ENCODE data around the gene ZNF182.
"Not testable (repeated sequence)": the region's sequence is repeated elsewhere in the genome, so short reads cannot be mapped to it uniquely, and the experiment has no call there.

ZNF182 gene

DNA sequence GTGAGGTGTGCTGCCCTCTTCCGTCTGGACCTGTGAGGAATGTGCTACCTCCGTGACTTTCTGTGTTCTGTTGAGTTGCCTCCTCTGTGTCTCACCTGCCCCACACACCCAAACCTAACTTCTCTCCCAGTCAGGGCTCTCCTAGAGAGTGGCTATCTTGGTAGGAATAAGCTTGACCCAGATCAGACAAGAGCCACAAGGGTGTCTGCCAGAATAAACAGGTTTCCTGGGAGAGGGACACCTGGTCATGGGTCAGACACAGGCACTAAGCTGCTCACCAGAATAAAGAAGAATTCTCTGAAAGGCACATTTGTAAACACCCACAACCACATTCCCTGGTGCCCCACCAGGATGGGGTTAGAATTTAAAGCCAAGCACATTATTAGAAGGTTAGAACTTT is 11.1 kb downstream of the ZNF182 start:
- DNase-seq = no peak

GRCh38 chrX:47992095-47992380 is 11.8 kb downstream of the ZNF182 start:
- no peak for DNase-seq

GRCh38 chrX:47991263-47992094 is 12.3 kb downstream of the ZNF182 start:
- DNase-seq = no peak

- no peak for DNase-seq
These were observed 27.3 kb downstream of the ZNF182 start for GRCh38 chrX:47976254-47977151.

DNA sequence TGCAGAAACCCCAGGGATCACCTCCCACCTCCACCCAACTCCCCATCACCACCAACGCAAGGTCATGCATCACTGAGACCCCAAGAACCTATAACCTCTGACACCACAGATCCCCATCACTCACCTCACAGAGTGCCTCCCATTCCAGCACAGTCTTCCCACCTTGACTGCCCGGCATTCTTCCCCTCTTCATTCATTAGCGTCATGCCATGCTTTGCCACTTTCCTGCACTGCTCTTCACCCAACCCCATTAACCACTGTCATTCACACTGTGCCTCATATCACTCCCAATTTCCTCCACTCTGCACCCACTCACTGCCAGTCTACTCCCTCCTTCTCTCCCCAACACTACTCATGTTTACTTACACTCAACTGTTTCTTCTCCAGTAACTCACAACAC is 30.6 kb downstream of the ZNF182 start:
- no peak for DNase-seq

DNA sequence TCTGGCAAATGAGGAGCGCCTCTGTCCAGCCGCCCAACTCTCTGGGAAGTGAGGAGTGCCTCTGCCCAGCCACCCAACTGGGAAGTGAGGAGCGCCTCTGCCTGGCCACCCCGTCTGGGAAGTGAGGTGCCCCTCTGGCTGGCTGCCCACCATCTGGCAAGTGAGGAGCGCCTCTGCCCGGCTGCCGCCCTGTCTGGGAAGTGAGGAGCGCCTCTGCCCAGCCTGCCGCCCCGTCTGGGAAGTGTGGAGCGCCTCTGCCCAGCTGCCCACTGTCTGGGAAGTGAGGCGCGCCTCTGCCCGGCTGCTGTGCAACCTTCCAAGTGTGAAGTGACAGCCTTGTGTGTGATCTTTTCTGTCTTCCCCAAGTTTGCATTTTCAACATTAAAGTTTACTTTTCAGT is 38.3 kb downstream of the ZNF182 start:
- DNase-seq = not testable (repeated sequence)

DNA sequence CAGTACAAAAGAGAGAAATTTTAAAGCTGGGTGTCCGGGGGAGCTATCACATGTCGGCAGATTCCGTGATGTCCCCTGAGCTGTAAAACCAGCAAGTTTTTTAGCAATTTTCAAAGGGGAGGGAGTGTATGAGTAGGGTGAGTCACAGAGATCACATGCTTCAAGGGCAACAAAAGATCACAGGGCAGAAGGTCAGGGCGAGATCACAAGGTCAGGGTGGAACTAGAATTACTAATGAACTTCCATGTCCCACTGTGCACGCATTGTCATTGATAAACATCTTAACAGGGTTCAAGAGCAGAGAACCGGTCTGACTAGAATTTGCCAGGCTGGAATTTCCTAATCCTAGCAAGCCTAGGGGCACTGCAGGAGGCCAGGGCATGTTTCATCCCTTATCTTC is 42.0 kb downstream of the ZNF182 start:
- DNase-seq = not testable (repeated sequence)

- no peak for DNase-seq
These were observed 43.4 kb downstream of the ZNF182 start for GRCh38 chrX:47960406-47960805.

- DNase-seq = peak in 1 of 2 experiments; percentile 7
These were observed 44.9 kb downstream of the ZNF182 start for GRCh38 chrX:47958761-47959342.

- not testable (repeated sequence) for DNase-seq
These were observed 45.6 kb downstream of the ZNF182 start for GRCh38 chrX:47958206-47958605.

DNA sequence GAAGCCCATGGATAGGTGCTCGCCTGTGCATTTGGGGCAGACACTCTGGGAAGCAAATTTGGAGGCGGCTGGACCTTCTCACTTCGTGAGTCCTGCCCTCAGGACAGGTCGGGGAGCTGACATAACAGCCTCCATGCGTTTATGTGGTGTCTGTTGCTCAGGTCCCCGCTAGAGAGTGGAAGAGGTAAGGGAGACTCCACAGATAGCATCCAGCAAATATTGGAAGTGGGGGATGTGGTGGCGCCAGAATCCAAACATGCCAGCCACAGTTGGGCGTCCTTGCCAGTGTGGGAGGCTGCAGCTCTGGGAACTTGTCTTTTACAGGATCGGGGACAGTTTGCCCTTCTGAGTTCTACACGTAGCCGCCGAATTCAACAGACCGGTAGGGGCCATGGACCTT is 47.8 kb downstream of the ZNF182 start:
- DNase-seq = no peak

DNA sequence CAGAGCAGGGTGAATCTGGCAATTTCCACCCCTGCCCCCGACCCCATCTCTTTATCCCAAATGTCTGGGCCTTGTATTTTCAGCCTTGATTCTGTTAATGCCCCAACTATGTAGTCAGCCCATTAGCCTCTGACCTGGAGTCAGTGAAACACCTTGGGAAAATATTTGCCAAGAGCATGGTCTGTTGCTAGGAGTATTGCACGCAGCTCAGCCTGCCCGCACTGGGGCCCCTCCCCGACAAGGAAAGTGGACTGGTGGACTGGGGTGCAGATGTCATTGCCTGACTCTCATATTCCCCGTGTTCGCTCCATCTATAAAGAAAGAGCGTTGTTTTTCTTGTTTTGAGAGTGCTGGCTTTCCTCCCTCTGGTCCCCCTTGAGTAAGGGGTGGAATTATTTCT is 48.5 kb downstream of the ZNF182 start:
- DNase-seq = not testable (repeated sequence)

DNA sequence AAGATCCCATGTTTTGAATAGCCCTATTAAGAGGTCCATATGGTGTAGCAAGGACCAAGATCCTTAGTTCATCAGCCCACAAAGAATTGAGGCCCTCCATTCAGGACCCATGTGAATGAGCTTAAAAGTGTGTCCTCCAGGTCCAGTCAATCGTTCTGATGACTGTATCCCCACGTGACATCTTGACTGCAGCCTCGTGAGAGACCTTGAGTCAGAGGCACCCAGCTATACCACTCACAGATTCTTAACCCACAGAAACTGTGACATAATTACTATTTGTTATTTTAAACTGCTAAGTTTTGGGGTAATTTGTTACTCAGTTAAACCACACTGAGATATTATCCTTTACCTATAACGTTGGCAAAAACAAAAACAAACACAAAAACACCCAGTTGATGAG is 62.4 kb downstream of the ZNF182 start:
- no peak for DNase-seq

DNA sequence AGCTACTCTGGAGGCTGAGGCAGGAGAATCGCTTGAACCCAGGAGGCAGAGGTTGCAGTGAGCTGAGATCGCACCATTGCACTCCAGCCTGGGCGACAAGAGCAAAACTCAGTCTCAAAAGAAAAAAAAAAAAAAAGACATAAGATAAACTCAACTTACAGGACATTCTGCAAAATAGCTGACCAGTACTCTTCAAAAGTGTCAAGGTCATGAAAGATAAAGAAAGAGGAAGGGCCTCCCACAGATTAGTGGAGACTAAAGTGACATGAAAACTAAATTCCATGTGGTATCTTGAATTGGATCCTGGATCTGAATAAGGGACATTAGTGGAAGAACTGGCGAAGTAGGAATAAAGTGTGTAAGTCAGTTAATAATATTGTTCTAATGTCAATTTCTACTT is 63.3 kb downstream of the ZNF182 start:
- no peak for DNase-seq

DNA sequence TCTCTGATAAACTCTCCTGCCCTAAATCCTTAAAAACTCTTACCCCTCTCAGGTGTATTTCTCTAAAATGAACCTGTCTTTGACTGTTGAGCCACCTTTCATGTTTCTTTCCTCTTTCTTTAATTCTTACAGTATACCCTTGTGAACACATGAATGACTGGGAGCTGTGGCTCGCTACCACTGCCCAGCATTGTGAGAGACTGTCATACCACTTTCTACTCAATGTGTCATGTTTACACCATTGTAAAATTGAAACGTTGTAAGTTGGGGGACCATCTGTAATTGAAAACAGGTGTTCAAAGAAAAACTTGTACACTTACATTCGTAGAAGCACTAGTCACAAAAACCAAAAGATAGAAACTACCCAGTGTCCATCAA is 66.9 kb downstream of the ZNF182 start:
- no peak for DNase-seq

- DNase-seq = no peak
These were observed 67.4 kb downstream of the ZNF182 start for GRCh38 chrX:47936224-47936939.

DNA sequence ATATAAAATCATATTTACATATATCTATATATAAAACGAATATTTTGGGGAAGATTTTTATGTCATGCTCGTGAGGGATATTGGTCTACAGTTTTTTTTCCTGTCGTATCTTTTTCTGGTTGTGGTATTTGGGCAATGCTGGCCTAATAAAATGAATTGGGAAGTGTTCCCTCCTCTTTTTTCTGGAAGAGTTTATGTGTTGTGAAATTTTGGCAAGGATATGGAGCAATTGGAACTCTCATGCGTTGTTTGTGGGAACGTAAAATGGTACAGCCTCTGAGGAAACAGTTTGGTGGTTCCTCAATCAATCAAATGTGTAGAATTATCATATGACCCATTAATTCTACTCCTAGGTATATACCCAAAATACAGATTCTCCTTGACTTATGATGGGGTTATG is 69.8 kb downstream of the ZNF182 start:
- no peak for DNase-seq

DNA sequence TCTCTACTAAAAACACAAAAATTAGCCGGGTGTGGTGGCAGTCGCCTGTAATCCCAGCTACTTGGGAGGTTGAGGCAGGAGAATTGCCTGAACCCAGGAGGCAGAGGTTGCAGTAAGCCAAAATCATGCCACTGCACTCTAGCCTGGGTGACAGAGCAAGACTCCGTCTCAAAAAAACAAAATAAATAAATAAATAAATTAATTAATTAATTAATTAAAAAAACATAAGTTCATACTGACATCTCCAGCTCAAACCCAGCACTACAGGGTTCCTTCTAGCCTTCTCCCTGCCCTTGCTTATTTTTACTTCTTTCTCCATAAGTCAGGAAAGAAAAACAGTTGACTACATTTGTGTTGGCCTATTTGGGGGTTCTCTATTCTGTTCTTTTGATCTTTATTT is 71.8 kb downstream of the ZNF182 start:
- not testable (repeated sequence) for DNase-seq

- no peak for DNase-seq
These were observed 76.6 kb downstream of the ZNF182 start for GRCh38 chrX:47927212-47927611.
